ENCODE data around the gene MAP6D1. TPM values are rescaled to one million over a fixed set of nuclear protein-coding genes. Genes with fewer than 3 reads are reported as not detected.

MAP6D1 gene
- total and polyA plus RNA-seq, 2 experiments from 2014 or later, result 0.50 to 3.4 TPM

DNA sequence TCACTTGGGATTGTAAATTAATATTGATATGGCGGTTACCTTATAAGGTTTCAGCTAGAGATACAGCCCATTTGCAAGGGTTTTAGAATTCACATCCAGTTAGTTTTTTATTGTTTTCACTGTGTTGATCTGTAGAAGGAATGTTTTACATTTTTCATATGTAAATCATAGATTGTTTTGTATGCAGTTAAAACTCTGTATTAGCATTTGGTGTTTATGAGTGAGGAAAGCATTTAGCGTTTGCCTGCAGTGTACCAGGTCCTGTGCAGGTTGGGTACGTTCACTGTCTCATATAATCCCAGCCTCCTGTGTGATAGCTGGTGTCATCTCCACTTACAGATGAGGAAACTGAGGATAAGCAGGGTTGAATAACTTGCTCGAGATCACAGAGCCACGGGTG is 23.8 kb downstream of the MAP6D1 start:
- H3K36me3 ChIP-seq (replicated peaks; ENCODE audit: insufficient read depth, low read depth), result peaks cover 5% of the 10 kb centered on the region
- WGBS (ENCODE audit: low lambda C conversion rate, missing lambda C conversion rate), result 89% methylated on average over 5 of the region's 5 CpGs

DNA sequence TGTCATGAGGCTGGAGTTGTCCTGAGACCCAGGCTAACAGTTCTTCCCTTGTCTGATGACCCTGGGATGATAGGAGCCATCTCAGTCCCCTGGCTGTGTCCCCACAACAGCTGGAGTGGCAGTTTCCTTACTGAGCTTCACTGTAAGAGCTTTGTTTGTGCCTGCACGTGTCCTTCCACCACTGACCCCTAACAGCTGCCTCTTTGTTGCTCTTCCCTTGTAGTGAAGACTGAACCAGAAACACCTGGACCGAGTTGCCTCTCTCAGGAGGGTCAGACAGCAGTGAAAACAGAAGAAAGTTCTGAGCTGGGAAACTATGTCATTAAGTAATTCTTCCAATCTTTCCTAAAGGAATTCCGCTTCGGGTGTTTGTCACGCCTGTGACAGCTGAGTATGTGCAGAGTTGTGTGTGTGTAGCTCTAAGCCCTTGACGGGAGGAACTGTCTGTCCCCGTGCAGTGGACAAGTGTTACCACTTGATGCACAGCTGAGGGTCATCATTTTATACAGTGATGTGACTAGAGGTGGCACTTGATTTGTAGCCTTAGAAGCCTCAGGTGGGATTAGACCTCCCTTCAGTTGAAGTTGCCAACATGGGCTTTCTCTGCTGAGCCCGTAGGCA is 25.0 kb downstream of the MAP6D1 start:
- Histone ChIP-seq H3K27me3 (no peaks in the 10 kb centered on the region), H3K4me3 (no peak overlapping the region), H3K9me2 (replicated peaks; ENCODE audit: insufficient read depth) (no peaks in the 10 kb centered on the region), H4K20me1 (ENCODE audit: insufficient read depth, poor library complexity, severe bottlenecking) (no peaks in the 10 kb centered on the region), H2AFZ (no peak overlapping the region), H3K4me2 (no peak overlapping the region), H3K79me2 (no peaks in the 10 kb centered on the region), H3K9me3 (ENCODE audit: low read depth) (no peaks in the 10 kb centered on the region), H3K4me1 (ENCODE audit: insufficient read depth) (no peaks in the 10 kb centered on the region), H3K36me3 (replicated peaks; ENCODE audit: insufficient read depth, low read depth) (peaks cover 5% of the 10 kb centered on the region), H3K27ac (no peak overlapping the region)
- WGBS (ENCODE audit: low lambda C conversion rate, missing lambda C conversion rate), result 80% methylated on average over 8 of the region's 8 CpGs
- TF ChIP-seq EZH2 (IDR thresholded peaks at IDR 0.05; ENCODE audit: borderline replicate concordance), result no peak
- TF ChIP-seq, protein P1, sequence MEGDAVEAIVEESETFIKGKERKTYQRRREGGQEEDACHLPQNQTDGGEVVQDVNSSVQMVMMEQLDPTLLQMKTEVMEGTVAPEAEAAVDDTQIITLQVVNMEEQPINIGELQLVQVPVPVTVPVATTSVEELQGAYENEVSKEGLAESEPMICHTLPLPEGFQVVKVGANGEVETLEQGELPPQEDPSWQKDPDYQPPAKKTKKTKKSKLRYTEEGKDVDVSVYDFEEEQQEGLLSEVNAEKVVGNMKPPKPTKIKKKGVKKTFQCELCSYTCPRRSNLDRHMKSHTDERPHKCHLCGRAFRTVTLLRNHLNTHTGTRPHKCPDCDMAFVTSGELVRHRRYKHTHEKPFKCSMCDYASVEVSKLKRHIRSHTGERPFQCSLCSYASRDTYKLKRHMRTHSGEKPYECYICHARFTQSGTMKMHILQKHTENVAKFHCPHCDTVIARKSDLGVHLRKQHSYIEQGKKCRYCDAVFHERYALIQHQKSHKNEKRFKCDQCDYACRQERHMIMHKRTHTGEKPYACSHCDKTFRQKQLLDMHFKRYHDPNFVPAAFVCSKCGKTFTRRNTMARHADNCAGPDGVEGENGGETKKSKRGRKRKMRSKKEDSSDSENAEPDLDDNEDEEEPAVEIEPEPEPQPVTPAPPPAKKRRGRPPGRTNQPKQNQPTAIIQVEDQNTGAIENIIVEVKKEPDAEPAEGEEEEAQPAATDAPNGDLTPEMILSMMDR (IDR thresholded peaks at IDR 0.05; ENCODE audit: poor library complexity), result no peak
- no peak for TF ChIP-seq EZH2phosphoT487 (IDR thresholded peaks at IDR 0.05; ENCODE audit: low read depth, severe bottlenecking, unreplicated experiment)
- DNase-seq (ENCODE audit: low spot score), result no peak

More for the DNA sequence above, 23.8 kb downstream of the MAP6D1 start:
- H4K20me1 ChIP-seq (ENCODE audit: insufficient read depth, poor library complexity, severe bottlenecking), result no peaks in the 10 kb centered on the region
- no peak overlapping the region for H3K4me2 ChIP-seq
- no peaks in the 10 kb centered on the region for H3K79me2 ChIP-seq
- no peaks in the 10 kb centered on the region for H3K4me1 ChIP-seq (ENCODE audit: insufficient read depth)
- no peak overlapping the region for H3K4me3 ChIP-seq
- H2AFZ ChIP-seq, result no peak overlapping the region
- DNase-seq (ENCODE audit: low spot score), result no peak
- TF ChIP-seq EZH2 (IDR thresholded peaks at IDR 0.05; ENCODE audit: borderline replicate concordance), result no peak
- TF ChIP-seq, protein P1 (IDR thresholded peaks at IDR 0.05; ENCODE audit: poor library complexity), result no peak
- TF ChIP-seq EZH2phosphoT487 (IDR thresholded peaks at IDR 0.05; ENCODE audit: low read depth, severe bottlenecking, unreplicated experiment), result no peak
- H3K27me3 ChIP-seq, result no peaks in the 10 kb centered on the region
- H3K9me3 ChIP-seq (ENCODE audit: low read depth), result no peaks in the 10 kb centered on the region
- H3K9me2 ChIP-seq (replicated peaks; ENCODE audit: insufficient read depth), result no peaks in the 10 kb centered on the region
- no peak overlapping the region for H3K27ac ChIP-seq

DNA sequence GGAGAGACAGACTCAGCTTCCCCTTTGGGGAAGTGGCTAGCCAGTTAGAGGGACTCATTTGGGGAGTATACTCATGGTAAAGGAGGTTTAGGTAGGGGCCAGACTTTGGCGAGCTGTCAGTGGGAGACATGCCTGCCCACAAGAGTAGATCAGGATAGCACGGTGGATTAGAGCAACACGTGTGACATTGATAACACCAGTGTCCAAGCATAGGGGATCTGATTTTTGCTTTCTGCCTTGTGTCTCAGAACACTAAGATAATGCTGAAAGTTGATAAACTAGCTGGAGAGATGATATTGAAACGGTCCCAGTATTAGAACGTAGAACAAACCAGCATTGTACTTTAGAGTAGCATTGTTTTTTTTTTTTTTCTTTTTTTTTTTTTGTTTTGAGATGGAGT is 25.9 kb downstream of the MAP6D1 start:
- no peaks in the 10 kb centered on the region for H3K4me1 ChIP-seq (ENCODE audit: insufficient read depth)
- 89% methylated on average over 5 of the region's 5 CpGs for WGBS (ENCODE audit: low lambda C conversion rate, missing lambda C conversion rate)

More for the DNA sequence above, 25.9 kb downstream of the MAP6D1 start:
- Histone ChIP-seq H3K9me3 (ENCODE audit: low read depth) (no peaks in the 10 kb centered on the region), H3K27me3 (no peaks in the 10 kb centered on the region), H3K4me3 (no peak overlapping the region), H3K9me2 (replicated peaks; ENCODE audit: insufficient read depth) (no peaks in the 10 kb centered on the region), H2AFZ (no peak overlapping the region), H3K4me2 (no peak overlapping the region), H3K36me3 (replicated peaks; ENCODE audit: insufficient read depth, low read depth) (peaks cover 5% of the 10 kb centered on the region), H3K27ac (no peak overlapping the region), H3K79me2 (no peaks in the 10 kb centered on the region), H4K20me1 (ENCODE audit: insufficient read depth, poor library complexity, severe bottlenecking) (no peaks in the 10 kb centered on the region)
- TF ChIP-seq, protein P1 (IDR thresholded peaks at IDR 0.05; ENCODE audit: poor library complexity), result no peak
- TF ChIP-seq EZH2phosphoT487 (IDR thresholded peaks at IDR 0.05; ENCODE audit: low read depth, severe bottlenecking, unreplicated experiment), result no peak
- TF ChIP-seq EZH2 (IDR thresholded peaks at IDR 0.05; ENCODE audit: borderline replicate concordance), result no peak
- no peak for DNase-seq (ENCODE audit: low spot score)

Data from hepatocyte (in vitro differentiated cells).